GM12873 (cell line): ENCODE results near the gene RXFP4.

Experiments
- TF ChIP-seq, protein P1 (sequence below): IDR thresholded peaks from 2 replicates; pipeline ENCODE4 v1.5.1; 2012; ENCODE audit warnings: low read depth, mild to moderate bottlenecking, moderate library complexity, low read length, control low read depth; ENCODE audit not compliant: insufficient read depth; ENCODE audit errors: missing control alignments

The RXFP4 gene

DNA sequence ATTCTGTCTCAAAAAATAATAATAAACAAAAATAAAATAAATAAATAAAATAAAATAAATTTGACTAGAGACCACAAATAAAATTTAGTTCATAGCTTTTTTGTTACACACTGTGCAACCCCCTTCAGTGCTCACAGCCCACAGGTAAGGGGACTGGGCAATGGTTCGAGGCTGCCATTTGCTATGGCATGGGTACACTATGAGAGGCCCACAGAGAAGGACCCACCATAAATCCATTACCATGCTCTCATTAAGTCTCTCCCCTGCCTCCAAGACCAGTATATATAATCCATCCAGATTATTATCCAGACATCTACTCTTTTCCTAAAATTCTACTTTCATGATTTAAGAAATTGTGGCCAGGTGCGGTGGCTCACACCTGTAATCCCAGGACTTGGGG lies 21.6 kb upstream of the RXFP4 start:
- TF ChIP-seq, protein P1, sequence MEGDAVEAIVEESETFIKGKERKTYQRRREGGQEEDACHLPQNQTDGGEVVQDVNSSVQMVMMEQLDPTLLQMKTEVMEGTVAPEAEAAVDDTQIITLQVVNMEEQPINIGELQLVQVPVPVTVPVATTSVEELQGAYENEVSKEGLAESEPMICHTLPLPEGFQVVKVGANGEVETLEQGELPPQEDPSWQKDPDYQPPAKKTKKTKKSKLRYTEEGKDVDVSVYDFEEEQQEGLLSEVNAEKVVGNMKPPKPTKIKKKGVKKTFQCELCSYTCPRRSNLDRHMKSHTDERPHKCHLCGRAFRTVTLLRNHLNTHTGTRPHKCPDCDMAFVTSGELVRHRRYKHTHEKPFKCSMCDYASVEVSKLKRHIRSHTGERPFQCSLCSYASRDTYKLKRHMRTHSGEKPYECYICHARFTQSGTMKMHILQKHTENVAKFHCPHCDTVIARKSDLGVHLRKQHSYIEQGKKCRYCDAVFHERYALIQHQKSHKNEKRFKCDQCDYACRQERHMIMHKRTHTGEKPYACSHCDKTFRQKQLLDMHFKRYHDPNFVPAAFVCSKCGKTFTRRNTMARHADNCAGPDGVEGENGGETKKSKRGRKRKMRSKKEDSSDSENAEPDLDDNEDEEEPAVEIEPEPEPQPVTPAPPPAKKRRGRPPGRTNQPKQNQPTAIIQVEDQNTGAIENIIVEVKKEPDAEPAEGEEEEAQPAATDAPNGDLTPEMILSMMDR: no peak

DNA sequence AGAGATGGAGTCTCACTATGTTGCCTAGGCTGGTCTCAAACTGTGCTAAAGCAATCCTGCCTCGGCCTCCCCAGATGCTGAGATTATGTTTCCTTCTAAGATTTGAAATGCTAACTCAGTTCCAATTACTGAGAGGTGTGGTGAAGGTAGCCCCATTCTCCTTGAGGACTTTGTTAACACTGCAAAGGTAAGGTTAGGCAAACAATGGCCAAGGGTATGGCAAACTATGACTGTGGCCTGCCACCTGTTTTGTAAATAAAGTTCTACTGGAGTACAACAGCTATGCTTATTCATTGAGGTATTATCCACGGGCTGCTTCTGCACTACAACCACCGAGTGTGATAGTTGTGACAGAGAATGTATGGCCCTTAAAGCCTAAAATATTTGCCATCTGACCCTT lies 20.7 kb upstream of the RXFP4 start:
- TF ChIP-seq, protein P1: no peak

DNA sequence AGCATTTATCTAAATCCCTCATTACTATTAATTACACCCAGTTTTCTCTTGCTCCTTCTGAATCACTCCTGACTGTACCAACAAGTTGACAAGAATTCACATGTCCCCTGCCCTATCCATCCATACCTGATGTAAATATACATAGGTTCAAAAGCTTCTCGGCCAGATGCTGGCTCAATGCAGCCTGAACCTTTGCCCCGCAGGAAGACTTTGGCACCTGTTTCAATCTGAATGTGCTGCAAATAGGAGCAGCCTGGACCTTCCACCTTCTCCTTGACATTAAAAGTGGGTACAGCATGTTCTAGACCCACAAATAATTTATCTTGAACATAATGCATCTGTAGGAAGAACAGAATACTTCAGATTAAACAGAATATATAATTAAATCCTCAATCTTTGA lies 15.9 kb upstream of the RXFP4 start:
- TF ChIP-seq, protein P1: no peak

DNA sequence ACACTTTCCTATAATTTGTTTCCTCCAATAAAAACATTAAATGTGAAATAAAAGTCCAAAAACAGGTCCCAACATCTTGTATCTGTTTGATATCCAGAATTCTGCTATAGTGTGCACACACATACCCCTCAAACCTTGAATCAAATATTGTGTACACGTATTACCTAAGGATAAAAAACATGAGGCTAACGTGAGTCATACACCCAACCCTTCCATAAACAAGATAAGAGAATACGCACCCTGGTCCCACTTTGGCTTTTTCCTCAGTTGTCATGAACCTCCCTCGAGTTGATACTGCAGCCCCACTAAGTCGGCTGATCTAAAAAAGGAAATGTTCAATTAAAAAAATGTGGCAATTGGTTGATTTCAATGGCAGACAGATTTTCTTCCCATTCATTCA lies 12.4 kb upstream of the RXFP4 start:
- TF ChIP-seq, protein P1: no peak

DNA sequence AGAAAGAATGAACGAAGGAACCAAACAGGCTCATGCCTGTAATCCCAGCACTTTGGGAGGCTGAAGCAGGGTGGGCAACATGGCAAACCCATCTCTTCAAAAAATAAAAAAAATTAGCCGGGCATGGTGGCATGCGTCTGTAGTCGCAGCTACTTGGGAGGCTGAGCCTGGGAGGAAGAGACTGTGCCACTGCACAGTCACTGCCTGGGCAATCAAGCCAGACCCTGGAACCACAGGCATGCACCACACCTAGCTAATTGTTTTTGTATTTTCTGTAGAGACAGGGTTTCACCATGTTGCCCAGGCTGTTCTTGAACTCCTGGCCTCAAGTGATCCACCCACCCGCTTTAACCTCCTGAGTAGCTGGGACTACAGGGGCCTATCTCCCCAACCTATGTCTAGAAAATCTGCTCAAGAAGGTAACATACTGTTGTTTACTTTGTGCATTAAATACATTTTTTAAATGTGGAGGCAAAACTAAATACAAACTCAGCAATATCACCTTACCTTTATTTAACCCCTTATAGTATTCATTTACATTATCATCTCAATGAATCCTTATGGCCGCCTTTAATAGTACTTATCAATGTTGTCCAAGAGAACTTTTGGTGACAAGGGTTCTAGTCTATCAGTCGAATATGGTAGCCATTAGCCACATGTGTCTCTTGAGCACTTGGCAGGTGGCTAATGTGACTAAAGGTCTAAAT lies 10.0 kb upstream of the RXFP4 start:
- TF ChIP-seq, protein P1: no peak

DNA sequence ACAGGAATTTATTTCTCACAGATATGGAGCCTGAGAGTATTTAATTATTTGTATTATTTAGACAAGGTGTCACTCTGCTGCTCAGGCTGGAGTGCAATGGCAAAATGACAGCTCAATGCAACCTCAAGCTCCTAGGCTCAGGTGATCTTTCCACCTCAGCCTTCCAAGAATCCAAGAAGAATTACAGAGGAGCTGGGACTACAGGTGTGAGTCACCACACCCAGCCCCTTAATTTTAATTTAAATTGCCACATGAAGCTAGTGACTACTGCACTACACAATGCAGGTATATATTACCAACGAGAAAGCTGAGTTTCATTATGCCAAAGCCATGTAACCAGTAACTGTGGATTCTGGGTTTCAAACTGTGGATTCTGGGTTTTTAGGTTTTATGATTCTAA lies 9.4 kb upstream of the RXFP4 start:
- TF ChIP-seq, protein P1: no peak

DNA sequence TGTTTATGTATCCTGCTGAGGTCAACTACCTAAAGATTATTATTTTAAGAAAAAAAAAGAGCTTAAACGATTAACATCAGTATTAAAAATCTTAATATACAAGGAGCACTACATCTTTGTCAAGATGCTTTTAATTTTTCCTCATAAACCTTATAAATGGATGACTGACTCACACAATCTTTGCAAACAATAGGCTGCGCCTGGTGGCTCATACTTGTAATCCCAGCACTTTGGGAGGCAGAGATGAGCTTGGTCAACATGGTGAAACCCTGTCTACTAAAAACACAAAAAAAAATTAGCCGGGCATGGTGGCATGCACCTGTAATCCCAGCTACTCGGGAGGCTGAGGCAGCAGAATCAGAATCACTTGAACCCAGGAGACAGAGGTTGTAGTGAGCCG lies 9.0 kb upstream of the RXFP4 start:
- TF ChIP-seq, protein P1: no peak

DNA sequence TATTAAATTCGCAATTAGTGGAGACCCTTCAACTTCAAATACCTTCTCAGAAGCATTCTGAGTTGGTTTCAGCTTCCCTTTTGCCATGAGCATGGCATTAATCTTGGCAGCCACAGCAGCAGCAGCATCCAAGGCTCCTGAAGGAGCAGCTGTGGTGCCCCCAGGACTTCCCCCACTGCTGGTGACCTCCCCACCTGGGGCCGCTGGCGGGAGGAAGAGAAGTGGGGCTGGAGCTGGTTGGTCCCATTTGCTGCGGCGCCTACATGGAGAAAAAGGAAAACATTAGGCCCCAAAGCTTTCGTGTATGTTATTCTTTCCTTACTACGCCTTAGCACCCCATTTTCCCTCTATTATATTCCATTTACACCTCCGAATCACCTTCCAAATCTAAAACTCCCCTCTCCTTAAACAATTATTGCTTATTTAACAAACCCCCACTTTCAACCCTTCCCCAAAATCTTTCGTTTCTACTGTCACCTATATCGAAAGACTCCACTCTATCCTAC lies 7.8 kb upstream of the RXFP4 start:
- TF ChIP-seq, protein P1: peak; percentile 5
